GM12878 (cell line): ENCODE measurements around the gene TLR10. TPM values are rescaled to one million over a fixed set of nuclear protein-coding genes. Genes with fewer than 3 reads are reported as not detected.

Experiments used
- ATAC-seq: fragments of 200-7000 bp; cut with Tn5 transposase; 3 replicates; pipeline ENCODE4 v1.9.1; 2020; ENCODE audit warnings: mild to moderate bottlenecking, moderate library complexity
- BruUV-seq: library from RNA; stranded (reverse); fragments of 400-500 nt; replicated peaks from 2 replicates; lab custom pipeline; 2021; lab: Mats Ljungman, UMichigan
- CTCF ChIA-PET: fragments of 300-600 bp; sonication (Branson Sonifier 250); formaldehyde crosslinking; extraction: SDS; loops from one replicate; lab custom pipeline; 2021; ENCODE audit warnings: inconsistent platforms; lab: Yijun Ruan, JAX
- POLR2A ChIA-PET: fragments of 350-600 bp; formaldehyde crosslinking; extraction: SDS; loops from one replicate; lab custom pipeline; 2021; ENCODE audit warnings: inconsistent platforms; lab: Charles Lee
- RAD21 ChIA-PET: fragments of 300-600 bp; sonication (Branson Sonifier 250); formaldehyde crosslinking; loops from one replicate; lab custom pipeline; 2023; ENCODE audit warnings: antibody characterized with exemption; ENCODE audit not compliant: unreplicated experiment; lab: Charles Lee
- SMC1A ChIA-PET: fragments of 300-600 bp; sonication (Branson Sonifier 250); formaldehyde crosslinking; loops from one replicate; lab custom pipeline; 2023; ENCODE audit not compliant: unreplicated experiment, uncharacterized antibody; lab: Charles Lee
- DNase-seq: peaks from one replicate; pipeline ENCODE4 v3.0.0-alpha.2; 2011; ENCODE audit warnings: low read depth, low spot score
- FAIRE-seq: peaks from 3 replicates; lab custom pipeline; 2011; peaks lifted over from hg19 to GRCh38; lab: Jason Lieb, UNC
- H2AFZ ChIP-seq: 2 replicates; pipeline ENCODE4 v1.6.0; 2011; ENCODE audit warnings: low read depth, low read length, control low read depth; ENCODE audit not compliant: control insufficient read depth
- H3K27ac ChIP-seq: 2 replicates; pipeline ENCODE4 v1.5.1; 2011; ENCODE audit warnings: control low read depth; ENCODE audit not compliant: control insufficient read depth, insufficient read depth
- H3K27me3 ChIP-seq, 2 experiments: replicated peaks in 1 of 2; 2 replicates each; pipeline versions ENCODE4 v1.6.0 to v1.6.1; 2011; ENCODE audit warnings: low read length in 1 of 2; ENCODE audit not compliant: control insufficient read depth in 2 of 2, insufficient read depth in 2 of 2
- H3K36me3 ChIP-seq, 2 experiments: 2 replicates each; pipeline ENCODE4 v1.5.1; 2011; ENCODE audit warnings: low read length in 1 of 2; ENCODE audit not compliant: control insufficient read depth in 2 of 2, insufficient read depth in 2 of 2
- H3K4me1 ChIP-seq: 2 replicates; pipeline ENCODE4 v1.6.1; 2011; ENCODE audit warnings: mild to moderate bottlenecking, low read length, moderate library complexity, mixed read lengths; ENCODE audit not compliant: control insufficient read depth, insufficient read depth
- H3K4me2 ChIP-seq: 2 replicates; pipeline ENCODE4 v1.6.0; 2011; ENCODE audit warnings: control low read depth; ENCODE audit not compliant: control insufficient read depth, insufficient read depth
- H3K4me3 ChIP-seq: fragments of 200-600 bp; sonication (generic); 2 replicates; pipeline ENCODE4 v1.5.1; 2016
- H3K79me2 ChIP-seq: 2 replicates; pipeline ENCODE4 v1.6.0; 2011; ENCODE audit warnings: low read length; ENCODE audit not compliant: control insufficient read depth, insufficient read depth
- H3K9ac ChIP-seq: 2 replicates; pipeline ENCODE4 v1.8.0; 2011; ENCODE audit warnings: low read length, control low read depth, mixed read lengths; ENCODE audit not compliant: control insufficient read depth, insufficient read depth
- H3K9me3 ChIP-seq: replicated peaks from 3 replicates; pipeline ENCODE4 v1.5.1; 2011; ENCODE audit warnings: mild to moderate bottlenecking, low read length; ENCODE audit not compliant: control insufficient read depth, insufficient read depth
- H4K20me1 ChIP-seq: 2 replicates; pipeline ENCODE4 v1.6.0; 2011; ENCODE audit not compliant: control insufficient read depth, insufficient read depth
- BACH1 ChIP-seq: fragments of 450-650 bp; IDR thresholded peaks from 2 replicates; pipeline ENCODE4 v1.6.1; 2017; ENCODE audit warnings: mild to moderate bottlenecking, borderline replicate concordance
- EED ChIP-seq: sonication (generic); IDR thresholded peaks from 2 replicates; pipeline ENCODE4 v1.6.1; 2016; ENCODE audit warnings: antibody characterized with exemption, low read depth
- ETV6 ChIP-seq, 2 experiments: fragments of 450-650 bp in 1 of 2; IDR thresholded peaks in 1 of 2; conservative IDR thresholded peaks in 1 of 2; 2 replicates each; pipeline ENCODE4 v1.6.1; 2014; ENCODE audit warnings: antibody characterized with exemption in 1 of 2, borderline replicate concordance in 1 of 2, low read depth in 1 of 2, mild to moderate bottlenecking in 1 of 2, moderate library complexity in 1 of 2
- IKZF1 ChIP-seq: fragments of 450-650 bp; conservative IDR thresholded peaks from 2 replicates; pipeline ENCODE4 v1.6.1; 2017; ENCODE audit warnings: antibody characterized with exemption, mild to moderate bottlenecking
- NFIC ChIP-seq: IDR thresholded peaks from 2 replicates; pipeline ENCODE4 v1.6.1; 2012; ENCODE audit warnings: low read depth, mild to moderate bottlenecking, inconsistent platforms, low read length, moderate library complexity
- NFYB ChIP-seq: IDR thresholded peaks from 2 replicates; pipeline ENCODE4 v1.6.1; 2011; ENCODE audit warnings: low read depth, mild to moderate bottlenecking, low read length, improper control_type of control experiment, moderate library complexity; ENCODE audit not compliant: insufficient read depth
- RUNX3 ChIP-seq: IDR thresholded peaks from 2 replicates; pipeline ENCODE4 v1.6.1; 2012; ENCODE audit warnings: low read length, inconsistent platforms
- SPI1 ChIP-seq: IDR thresholded peaks from 2 replicates; pipeline ENCODE4 v1.6.1; 2011; ENCODE audit warnings: low read depth, mild to moderate bottlenecking, low read length, moderate library complexity, borderline replicate concordance; ENCODE audit not compliant: insufficient read depth
- TCF12 ChIP-seq: IDR thresholded peaks from 2 replicates; pipeline ENCODE4 v1.6.1; 2011; ENCODE audit warnings: low read depth, mild to moderate bottlenecking, low read length
- TCF3 ChIP-seq: IDR thresholded peaks from 2 replicates; pipeline ENCODE4 v1.6.1; 2012; ENCODE audit warnings: low read depth, mild to moderate bottlenecking, low read length, borderline replicate concordance; ENCODE audit not compliant: insufficient read depth
- YBX1 ChIP-seq: fragments of 450-650 bp; IDR thresholded peaks from 2 replicates; pipeline ENCODE4 v1.6.1; 2016; ENCODE audit warnings: antibody characterized with exemption
- ZBTB4 ChIP-seq: fragments of 450-650 bp; formaldehyde crosslinking; IDR thresholded peaks from 2 replicates; pipeline ENCODE4 v1.4.0; 2022; ENCODE audit warnings: mild to moderate bottlenecking, moderate library complexity
- ZNF217 ChIP-seq: fragments of 450-650 bp; IDR thresholded peaks from 2 replicates; pipeline ENCODE4 v1.6.1; 2017; ENCODE audit warnings: antibody characterized with exemption, mild to moderate bottlenecking
- ZNF24 ChIP-seq: fragments of 450-650 bp; IDR thresholded peaks from 2 replicates; pipeline ENCODE4 v1.6.1; 2017; ENCODE audit warnings: antibody characterized with exemption, mild to moderate bottlenecking
- WGBS: methylation state at CpG from one replicate; pipeline ENCODE4 v1.1.6; 2016; ENCODE audit warnings: low lambda C conversion rate; ENCODE audit not compliant: insufficient replicate concordance, insufficient coverage; ENCODE audit errors: missing lambda C conversion rate; 5-methylcytosine and 5-hydroxymethylcytosine counted together
- in situ Hi-C: fragments of 300-500 bp; cut with MboI; formaldehyde crosslinking; loops from 9 replicates; pipeline ENCODE4 v1.14.3; 2018; ENCODE audit warnings: mixed read lengths
- intact Hi-C: fragments of 100-400 bp; cut with micrococcal nuclease; formaldehyde crosslinking; loops from one replicate; pipeline ENCODE4 v1.14.2; 2022; ENCODE audit not compliant: unreplicated experiment
- polyA plus RNA-seq, 11 experiments: library from polyadenylated mRNA; depleted of rRNA in 4 of 11; unstranded in 6 of 11; stranded (reverse) in 5 of 11; fragments of >200 nt; fragmentation: Nextera tagmentation in 4 of 11; fragmentation: Illumina TruSeq in 1 of 11; extraction: Ambion mirVana in 4 of 11; extraction: Trizol in 1 of 11; gene quantifications; 1 replicate in 1 of 11; 2 replicates in 10 of 11; pipeline versions ENCODE4 v1.2.1 to v1.2.3, GENCODE V29; 2011 to 2016; ENCODE audit warnings: inconsistent platforms in 2 of 11, missing spikeins in 2 of 11, low read depth in 1 of 11
- total RNA-seq, 4 experiments: library from RNA; depleted of rRNA in 3 of 4; stranded (reverse); fragments of >200 nt in 3 of 4; fragmentation: Illumina TruSeq in 1 of 4; extraction: Trizol in 1 of 4; gene quantifications; 2 replicates each; pipeline versions ENCODE4 v1.2.1 to v1.2.3, GENCODE V29; 2013 to 2021
- TF ChIP-seq, protein P1 (sequence below): fragments of 450-650 bp; IDR thresholded peaks from 2 replicates; pipeline ENCODE4 v1.6.1; 2017; ENCODE audit warnings: low read depth, mild to moderate bottlenecking, moderate library complexity
- TF ChIP-seq, protein P2 (sequence below): IDR thresholded peaks from 2 replicates; pipeline ENCODE4 v1.6.1; 2011; ENCODE audit warnings: low read depth, low read length, improper control_type of control experiment, borderline replicate concordance
- TF ChIP-seq, protein P3 (sequence below): fragments of 450-650 bp; IDR thresholded peaks from 2 replicates; pipeline ENCODE4 v1.6.1; 2016; ENCODE audit warnings: mild to moderate bottlenecking

Gene TLR10
- total and polyA plus RNA-seq, 10 of the 15 experiments (the other 5 are each of a cell fraction or from before 2014, with no cell fraction given) = 31.5 to 149 (median 64.9) TPM

- H4K20me1 ChIP-seq = no peaks in the 10 kb centered on the region
- ChIA-PET SMC1A (interaction anchor here (1.0 to 5.2 kb wide), 6 partner anchors 9 to 565 kb away, joined by 3 to 23 read pairs (median 7); partner anchors contain the start of gene TLR10), CTCF (interaction anchor here (0.6 to 5.6 kb wide), 6 partner anchors 13 to 672 kb away, joined by 3 to 23 read pairs (median 5); partner anchors contain the start of gene TLR10), POLR2A (interaction anchor here (0.5 to 0.6 kb wide), 2 partner anchors 38 to 761 kb away, joined by 3 to 6 read pairs; no protein-coding TSS in a partner anchor), RAD21 (interaction anchor here (1.0 to 1.2 kb wide), 2 partner anchors 15 to 39 kb away, joined by 3 read pairs; partner anchors contain the start of gene TLR10)
- H3K9me3 ChIP-seq = peaks cover 8% of the 10 kb centered on the region
- no peak overlapping the region for H3K9ac ChIP-seq
- 100% methylated on average over 1 of the region's 1 CpG for WGBS
- in situ Hi-C loops = no loop called here
- no peak overlapping the region for H3K27ac ChIP-seq
- H3K4me3 ChIP-seq = peak overlapping the region; percentile 15; the same call in 1 of the 2 replicates
- H3K4me2 ChIP-seq = peak overlapping the region; percentile 6; the same call in 1 of the 2 replicates
- no TSS peak for BruUV-seq
- DNase-seq = no peak
- no peak for FAIRE-seq
- peaks cover 6% of the 10 kb centered on the region; the same call in 1 of the 2 replicates for H3K4me1 ChIP-seq
- H3K79me2 ChIP-seq = no peaks in the 10 kb centered on the region
- peak; percentile 55 for ATAC-seq
- intact Hi-C loops = no loop called here
- no peak overlapping the region for H2AFZ ChIP-seq
- H3K36me3 ChIP-seq = no peaks in the 10 kb centered on the region
- H3K27me3 ChIP-seq = no peaks in the 10 kb centered on the region
- TF ChIP-seq EED (peak; percentile 83), IKZF1 (peak; percentile 47), YBX1 (no peak), ZNF217 (no peak), NFIC (peak; percentile 68), ZNF24 (no peak), RUNX3 (peak; percentile 87), ETV6 (conservative IDR thresholded peaks at IDR 0.05 in 1 of 2, IDR thresholded peaks at IDR 0.05 in 1 of 2; ENCODE audit: borderline replicate concordance in 1 of 2, low read depth in 1 of 2) (peak in 1 of 2 experiments; percentile 19; a peak in 1 of 4 replicates), ZBTB4 (no peak), TCF3 (no peak), BACH1 (no peak), TCF12 (0 out of 2 replicates have a peak, but pooled peaks have one; percentile 22), SPI1 (peak; percentile 59; the same call in 1 of the 2 replicates), NFYB (no peak)
- TF ChIP-seq, protein P1, sequence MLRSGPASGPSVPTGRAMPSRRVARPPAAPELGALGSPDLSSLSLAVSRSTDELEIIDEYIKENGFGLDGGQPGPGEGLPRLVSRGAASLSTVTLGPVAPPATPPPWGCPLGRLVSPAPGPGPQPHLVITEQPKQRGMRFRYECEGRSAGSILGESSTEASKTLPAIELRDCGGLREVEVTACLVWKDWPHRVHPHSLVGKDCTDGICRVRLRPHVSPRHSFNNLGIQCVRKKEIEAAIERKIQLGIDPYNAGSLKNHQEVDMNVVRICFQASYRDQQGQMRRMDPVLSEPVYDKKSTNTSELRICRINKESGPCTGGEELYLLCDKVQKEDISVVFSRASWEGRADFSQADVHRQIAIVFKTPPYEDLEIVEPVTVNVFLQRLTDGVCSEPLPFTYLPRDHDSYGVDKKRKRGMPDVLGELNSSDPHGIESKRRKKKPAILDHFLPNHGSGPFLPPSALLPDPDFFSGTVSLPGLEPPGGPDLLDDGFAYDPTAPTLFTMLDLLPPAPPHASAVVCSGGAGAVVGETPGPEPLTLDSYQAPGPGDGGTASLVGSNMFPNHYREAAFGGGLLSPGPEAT = peak; percentile 63
- TF ChIP-seq, protein P2, sequence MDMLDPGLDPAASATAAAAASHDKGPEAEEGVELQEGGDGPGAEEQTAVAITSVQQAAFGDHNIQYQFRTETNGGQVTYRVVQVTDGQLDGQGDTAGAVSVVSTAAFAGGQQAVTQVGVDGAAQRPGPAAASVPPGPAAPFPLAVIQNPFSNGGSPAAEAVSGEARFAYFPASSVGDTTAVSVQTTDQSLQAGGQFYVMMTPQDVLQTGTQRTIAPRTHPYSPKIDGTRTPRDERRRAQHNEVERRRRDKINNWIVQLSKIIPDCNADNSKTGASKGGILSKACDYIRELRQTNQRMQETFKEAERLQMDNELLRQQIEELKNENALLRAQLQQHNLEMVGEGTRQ = no peak
- TF ChIP-seq, protein P3, sequence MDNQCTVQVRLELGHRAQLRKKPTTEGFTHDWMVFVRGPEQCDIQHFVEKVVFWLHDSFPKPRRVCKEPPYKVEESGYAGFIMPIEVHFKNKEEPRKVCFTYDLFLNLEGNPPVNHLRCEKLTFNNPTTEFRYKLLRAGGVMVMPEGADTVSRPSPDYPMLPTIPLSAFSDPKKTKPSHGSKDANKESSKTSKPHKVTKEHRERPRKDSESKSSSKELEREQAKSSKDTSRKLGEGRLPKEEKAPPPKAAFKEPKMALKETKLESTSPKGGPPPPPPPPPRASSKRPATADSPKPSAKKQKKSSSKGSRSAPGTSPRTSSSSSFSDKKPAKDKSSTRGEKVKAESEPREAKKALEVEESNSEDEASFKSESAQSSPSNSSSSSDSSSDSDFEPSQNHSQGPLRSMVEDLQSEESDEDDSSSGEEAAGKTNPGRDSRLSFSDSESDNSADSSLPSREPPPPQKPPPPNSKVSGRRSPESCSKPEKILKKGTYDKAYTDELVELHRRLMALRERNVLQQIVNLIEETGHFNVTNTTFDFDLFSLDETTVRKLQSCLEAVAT = no peak
Measured at GRCh38 chr4:38743866-38744265, 38.9 kb downstream of the TLR10 start.
